ENCODE measurements around the gene PIK3CD.
A peak's percentile ranks its signal among the peaks of the same experiment; 100 is the strongest.

Gene PIK3CD

DNA sequence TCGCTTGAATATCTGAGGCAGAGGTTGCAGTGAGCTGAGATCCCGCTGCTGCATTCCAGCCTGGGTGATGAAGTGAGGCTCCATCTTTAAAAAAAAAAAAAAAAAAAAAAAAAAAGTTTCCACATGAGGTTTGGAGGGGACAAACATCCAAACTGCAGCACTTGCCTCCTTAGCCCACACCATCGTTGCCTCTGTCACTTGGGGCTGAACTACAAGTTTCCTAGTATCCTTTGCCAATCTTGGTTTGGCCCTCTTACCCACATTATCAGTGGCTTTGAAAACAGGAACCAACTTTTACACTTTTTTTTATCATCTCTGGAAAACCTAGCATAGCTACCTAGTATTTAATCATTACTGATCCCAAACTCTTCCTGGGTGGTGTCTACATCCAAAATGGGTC lies 113.0 kb downstream of the PIK3CD start:
- no peaks in the 10 kb centered on the region for H3K9me3 ChIP-seq (ENCODE audit: control insufficient read depth in 1 of 2, low read length in 2 of 2)

DNA sequence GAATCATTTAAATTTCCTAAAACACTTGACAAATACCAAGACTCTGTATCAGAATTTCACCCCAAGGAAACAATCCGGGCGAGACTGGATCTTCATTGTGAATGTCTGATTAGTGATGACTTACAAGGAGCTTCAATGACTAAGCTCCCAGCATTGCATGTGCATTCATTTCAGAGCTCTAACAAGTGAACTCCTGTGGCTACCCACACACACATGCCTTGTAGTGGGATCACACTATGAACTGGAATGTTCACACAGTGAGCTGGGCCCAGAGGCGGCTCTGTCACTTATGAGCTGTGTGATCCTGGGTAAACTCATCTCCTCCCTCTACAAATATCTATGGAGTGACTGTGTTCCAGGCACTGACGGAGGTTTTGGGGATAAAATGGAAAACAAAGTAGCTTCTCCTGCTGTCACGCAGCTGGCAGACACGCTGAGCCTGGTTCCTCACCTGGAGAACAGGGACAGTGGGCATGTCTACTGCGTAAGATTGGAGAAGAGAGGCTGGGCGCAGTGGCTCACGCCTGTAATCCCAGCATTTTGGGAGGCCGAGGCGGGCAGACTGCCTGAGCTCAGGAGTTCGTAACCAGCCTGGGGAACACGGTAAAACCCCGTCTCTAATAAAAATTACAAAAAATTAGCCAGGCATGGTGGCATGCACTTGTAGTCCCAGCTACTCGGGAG lies 115.4 kb downstream of the PIK3CD start:
- H3K36me3 ChIP-seq (ENCODE audit: control insufficient read depth in 1 of 2, insufficient read depth in 2 of 2, low read length in 2 of 2) = peaks cover 0 to 5% of the 10 kb centered on the region in 2 donors
- H3K27ac ChIP-seq (ENCODE audit: low read depth, low read length) = no peak overlapping the region
- H3K4me3 ChIP-seq (ENCODE audit: low read depth in 1 of 2, low read length in 2 of 2) = no peak overlapping the region
- H3K4me1 ChIP-seq (ENCODE audit: control insufficient read depth in 1 of 2, insufficient read depth in 2 of 2, low read length in 2 of 2) = peaks cover 4 to 8% of the 10 kb centered on the region in 2 donors
- no peak overlapping the region for H3K9ac ChIP-seq (ENCODE audit: low read depth in 1 of 2, low read length in 2 of 2)
- no peaks in the 10 kb centered on the region for H3K27me3 ChIP-seq (ENCODE audit: control insufficient read depth in 1 of 2, insufficient read depth in 2 of 2, low read length in 2 of 2)
- H3K9me3 ChIP-seq (ENCODE audit: control insufficient read depth in 1 of 2, low read length in 2 of 2) = no peaks in the 10 kb centered on the region

More for the DNA sequence above, 113.0 kb downstream of the PIK3CD start:
- no peak overlapping the region for H3K27ac ChIP-seq (ENCODE audit: low read depth, low read length)
- peaks cover 4 to 7% of the 10 kb centered on the region in 2 donors for H3K4me1 ChIP-seq (ENCODE audit: control insufficient read depth in 1 of 2, insufficient read depth in 2 of 2, low read length in 2 of 2)
- H3K36me3 ChIP-seq (ENCODE audit: control insufficient read depth in 1 of 2, insufficient read depth in 2 of 2, low read length in 2 of 2) = peaks cover 0 to 10% of the 10 kb centered on the region in 2 donors
- H3K4me3 ChIP-seq (ENCODE audit: low read depth in 1 of 2, low read length in 2 of 2) = no peak overlapping the region
- no peaks in the 10 kb centered on the region for H3K27me3 ChIP-seq (ENCODE audit: control insufficient read depth in 1 of 2, insufficient read depth in 2 of 2, low read length in 2 of 2)
- no peak overlapping the region for H3K9ac ChIP-seq (ENCODE audit: low read depth in 1 of 2, low read length in 2 of 2)

DNA sequence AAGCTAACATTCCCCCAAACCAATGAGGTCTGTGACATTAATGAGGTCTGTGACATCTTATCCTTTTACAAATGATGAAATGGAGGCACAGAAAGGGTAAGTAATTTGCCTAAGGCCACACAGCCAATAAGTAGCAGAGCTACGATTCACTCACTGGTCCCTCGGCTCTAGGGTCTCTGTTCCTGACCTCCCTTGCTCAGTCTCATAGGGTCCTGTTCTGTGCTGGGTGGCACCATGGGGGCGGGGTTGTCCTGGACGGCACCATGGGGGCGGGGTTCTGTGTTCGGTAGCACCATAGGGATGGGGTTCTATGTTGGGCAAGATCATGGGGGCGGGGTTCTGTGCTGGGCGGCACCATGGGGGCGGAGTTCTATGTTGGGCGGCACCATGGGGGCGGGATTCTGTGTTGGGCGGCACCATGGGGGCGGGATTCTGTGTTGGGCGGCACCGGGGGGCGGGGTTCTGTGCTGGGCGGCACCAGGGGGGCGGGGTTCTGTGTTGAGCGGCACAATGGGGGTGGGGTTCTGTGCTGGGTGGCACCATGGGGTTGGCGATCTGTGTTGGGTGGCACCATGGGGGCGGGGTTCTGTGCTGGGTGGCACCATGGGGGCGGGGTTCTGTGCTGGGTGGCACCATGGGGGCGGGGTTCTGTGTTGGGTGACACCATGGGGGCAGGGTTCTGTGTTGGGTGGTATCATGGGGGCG lies 116.6 kb downstream of the PIK3CD start:
- Histone ChIP-seq H3K9ac (ENCODE audit: low read depth in 1 of 2, low read length in 2 of 2) (no peak overlapping the region), H3K36me3 (ENCODE audit: control insufficient read depth in 1 of 2, insufficient read depth in 2 of 2, low read length in 2 of 2) (peaks cover 4 to 14% of the 10 kb centered on the region in 2 donors), H3K4me3 (ENCODE audit: low read depth in 1 of 2, low read length in 2 of 2) (no peak overlapping the region), H3K27ac (ENCODE audit: low read depth, low read length) (no peak overlapping the region), H3K4me1 (ENCODE audit: control insufficient read depth in 1 of 2, insufficient read depth in 2 of 2, low read length in 2 of 2) (peaks cover 4 to 8% of the 10 kb centered on the region in 2 donors), H3K27me3 (ENCODE audit: control insufficient read depth in 1 of 2, insufficient read depth in 2 of 2, low read length in 2 of 2) (no peaks in the 10 kb centered on the region), H3K9me3 (ENCODE audit: control insufficient read depth in 1 of 2, low read length in 2 of 2) (no peaks in the 10 kb centered on the region)

DNA sequence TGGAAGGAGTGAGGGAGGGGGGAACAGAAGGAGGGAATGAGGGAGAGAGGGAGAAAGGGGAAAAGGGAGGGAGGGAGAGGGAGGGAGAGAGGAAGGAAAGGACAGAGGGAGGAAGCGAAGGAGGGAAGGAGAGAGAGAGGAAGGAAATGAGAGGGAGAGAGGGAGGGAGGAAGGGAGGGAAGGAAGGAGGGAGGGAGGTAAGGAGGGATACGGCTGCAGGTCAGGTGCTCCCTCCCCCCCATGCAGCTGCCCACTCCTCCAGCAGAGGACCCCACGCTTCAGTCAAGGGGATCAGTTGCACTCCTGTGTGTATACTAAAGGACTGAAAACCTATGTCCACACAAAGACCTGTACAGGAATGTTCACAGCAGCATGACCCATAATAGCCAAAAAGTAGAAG lies 117.5 kb downstream of the PIK3CD start:
- peaks cover 4 to 13% of the 10 kb centered on the region in 2 donors for H3K36me3 ChIP-seq (ENCODE audit: control insufficient read depth in 1 of 2, insufficient read depth in 2 of 2, low read length in 2 of 2)
- no peak overlapping the region for H3K27ac ChIP-seq (ENCODE audit: low read depth, low read length)
- no peaks in the 10 kb centered on the region for H3K27me3 ChIP-seq (ENCODE audit: control insufficient read depth in 1 of 2, insufficient read depth in 2 of 2, low read length in 2 of 2)
- H3K9ac ChIP-seq (ENCODE audit: low read depth in 1 of 2, low read length in 2 of 2) = peak overlapping the region in 1 of 2 donors; percentile 24
- H3K4me1 ChIP-seq (ENCODE audit: control insufficient read depth in 1 of 2, insufficient read depth in 2 of 2, low read length in 2 of 2) = peaks cover 4 to 8% of the 10 kb centered on the region in 2 donors
- H3K9me3 ChIP-seq (ENCODE audit: control insufficient read depth in 1 of 2, low read length in 2 of 2) = no peaks in the 10 kb centered on the region
- no peak overlapping the region for H3K4me3 ChIP-seq (ENCODE audit: low read depth in 1 of 2, low read length in 2 of 2)

DNA sequence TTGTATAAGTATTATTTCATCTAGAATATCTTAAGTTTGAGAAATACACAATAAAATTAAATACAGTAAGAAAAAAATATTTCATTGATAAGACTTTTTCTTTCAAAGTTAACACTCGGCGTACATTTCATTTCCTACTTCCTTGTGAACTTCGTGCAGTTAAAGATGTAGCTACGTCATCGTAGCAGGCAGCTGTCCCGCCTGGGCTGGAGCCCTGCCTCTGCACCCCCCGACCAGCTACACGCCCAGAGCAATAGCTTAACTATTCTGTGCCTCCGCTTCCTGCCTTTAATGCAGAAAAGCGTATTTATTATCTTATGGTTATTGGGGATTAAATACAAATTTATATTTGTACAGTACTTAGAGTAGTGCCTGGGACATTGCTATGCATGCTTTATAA lies 118.8 kb downstream of the PIK3CD start:
- H3K27me3 ChIP-seq (ENCODE audit: control insufficient read depth in 1 of 2, insufficient read depth in 2 of 2, low read length in 2 of 2) = no peaks in the 10 kb centered on the region
- no peak overlapping the region for H3K4me3 ChIP-seq (ENCODE audit: low read depth in 1 of 2, low read length in 2 of 2)
- H3K27ac ChIP-seq (ENCODE audit: low read depth, low read length) = no peak overlapping the region
- no peak overlapping the region for H3K9ac ChIP-seq (ENCODE audit: low read depth in 1 of 2, low read length in 2 of 2)
- H3K4me1 ChIP-seq (ENCODE audit: control insufficient read depth in 1 of 2, insufficient read depth in 2 of 2, low read length in 2 of 2) = peaks cover 4 to 8% of the 10 kb centered on the region in 2 donors
- no peaks in the 10 kb centered on the region for H3K9me3 ChIP-seq (ENCODE audit: control insufficient read depth in 1 of 2, low read length in 2 of 2)
- H3K36me3 ChIP-seq (ENCODE audit: control insufficient read depth in 1 of 2, insufficient read depth in 2 of 2, low read length in 2 of 2) = peaks cover 4 to 13% of the 10 kb centered on the region in 2 donors

DNA sequence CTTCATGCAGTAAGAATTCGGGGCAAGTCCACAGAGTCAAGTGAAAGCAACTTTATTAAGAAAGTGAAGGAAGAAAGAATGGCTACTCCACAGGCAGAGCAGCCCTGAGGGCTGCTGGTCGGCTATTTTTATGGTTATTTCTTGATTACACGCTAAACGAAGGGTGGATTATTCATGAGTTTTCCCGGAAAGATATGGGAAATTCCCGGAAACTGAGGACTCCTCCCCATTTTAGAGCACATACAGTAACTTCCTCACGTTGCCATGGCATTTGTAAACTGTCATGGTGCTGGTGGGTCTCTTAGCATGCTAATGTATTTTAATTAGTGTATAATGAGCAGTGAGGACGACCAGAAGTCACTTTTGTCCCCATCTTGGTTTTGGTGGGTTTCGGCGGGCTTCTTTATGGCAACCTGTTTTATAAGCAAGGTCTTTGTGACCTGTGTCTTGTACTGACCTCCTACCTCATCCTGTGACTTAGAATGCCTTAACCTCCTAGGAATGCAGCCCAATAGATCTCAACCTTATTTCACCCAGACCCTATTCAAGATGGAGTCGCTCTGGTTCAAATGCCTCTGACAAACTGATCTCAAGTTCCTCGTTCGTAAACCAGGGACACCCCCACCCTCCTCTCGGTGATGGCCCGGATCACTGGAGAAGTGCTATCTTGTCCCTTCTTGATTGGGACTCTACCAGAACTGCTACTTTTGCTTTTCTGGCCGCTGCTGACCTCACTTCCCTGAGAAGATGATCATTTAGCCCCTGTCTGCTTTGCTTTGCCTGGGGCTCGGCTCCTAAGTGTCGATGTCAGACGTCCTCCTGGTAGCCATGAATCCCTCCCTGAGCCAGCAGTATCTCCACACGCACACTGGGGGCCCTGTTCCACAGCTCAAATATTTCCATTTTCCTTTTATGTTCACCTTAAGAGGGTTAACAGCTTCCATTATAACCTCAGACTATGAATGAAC lies 123.5 kb downstream of the PIK3CD start:
- H3K36me3 ChIP-seq (ENCODE audit: control insufficient read depth in 1 of 2, insufficient read depth in 2 of 2, low read length in 2 of 2) = peaks cover 4 to 13% of the 10 kb centered on the region in 2 donors

DNA sequence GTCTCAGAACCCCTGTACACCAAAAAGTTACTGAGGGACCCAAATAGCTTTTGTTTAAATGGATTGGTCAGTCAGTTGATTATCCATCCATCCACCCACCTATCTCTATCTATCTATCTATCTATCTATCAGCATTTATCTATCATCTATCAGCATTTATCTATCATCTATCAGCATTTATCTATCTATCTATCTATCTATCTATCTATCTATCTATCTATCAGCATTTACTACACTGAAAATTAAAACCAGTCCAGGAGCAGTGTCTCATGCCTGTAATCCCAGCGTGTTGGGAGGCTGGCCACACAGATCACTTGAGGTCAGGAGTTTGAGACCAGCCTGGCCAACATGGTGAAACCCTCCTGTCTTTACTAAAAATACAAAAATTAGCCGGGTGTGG lies 125.2 kb downstream of the PIK3CD start:
- Histone ChIP-seq H3K36me3 (ENCODE audit: control insufficient read depth in 1 of 2, insufficient read depth in 2 of 2, low read length in 2 of 2) (peaks cover 4 to 13% of the 10 kb centered on the region in 2 donors), H3K4me3 (ENCODE audit: low read depth in 1 of 2, low read length in 2 of 2) (no peak overlapping the region), H3K9ac (ENCODE audit: low read depth in 1 of 2, low read length in 2 of 2) (no peak overlapping the region), H3K27ac (ENCODE audit: low read depth, low read length) (no peak overlapping the region), H3K4me1 (ENCODE audit: control insufficient read depth in 1 of 2, insufficient read depth in 2 of 2, low read length in 2 of 2) (no peaks in the 10 kb centered on the region), H3K27me3 (ENCODE audit: control insufficient read depth in 1 of 2, insufficient read depth in 2 of 2, low read length in 2 of 2) (no peaks in the 10 kb centered on the region), H3K9me3 (ENCODE audit: control insufficient read depth in 1 of 2, low read length in 2 of 2) (no peaks in the 10 kb centered on the region)

More for the DNA sequence above, 123.5 kb downstream of the PIK3CD start:
- H3K9ac ChIP-seq (ENCODE audit: low read depth in 1 of 2, low read length in 2 of 2) = no peak overlapping the region
- H3K9me3 ChIP-seq (ENCODE audit: control insufficient read depth in 1 of 2, low read length in 2 of 2) = no peaks in the 10 kb centered on the region
- H3K27ac ChIP-seq (ENCODE audit: low read depth, low read length) = no peak overlapping the region
- no peak overlapping the region for H3K4me3 ChIP-seq (ENCODE audit: low read depth in 1 of 2, low read length in 2 of 2)
- no peaks in the 10 kb centered on the region for H3K27me3 ChIP-seq (ENCODE audit: control insufficient read depth in 1 of 2, insufficient read depth in 2 of 2, low read length in 2 of 2)
- H3K4me1 ChIP-seq (ENCODE audit: control insufficient read depth in 1 of 2, insufficient read depth in 2 of 2, low read length in 2 of 2) = no peaks in the 10 kb centered on the region

Measured in duodenal mucosa (tissue), 2 donors.